ENCODE measurements around the gene ABCB9.
A peak's percentile ranks its signal among the peaks of the same experiment; 100 is the strongest.
"Not testable (repeated sequence)": the region's sequence is repeated elsewhere in the genome, so short reads cannot be mapped to it uniquely, and the experiment has no call there.

ABCB9 gene

GRCh38 chr12:122937622-122938091 lies 28.6 kb downstream of the ABCB9 start:
- no peak for DNase-seq (ENCODE audit: low spot score)

- DNase-seq (ENCODE audit: low spot score) = no peak
Measured at GRCh38 chr12:122935318-122935717, 30.9 kb downstream of the ABCB9 start.

- DNase-seq (ENCODE audit: low spot score) = no peak
Measured at GRCh38 chr12:122934722-122935121, 31.5 kb downstream of the ABCB9 start.

GRCh38 chr12:122932207-122932606 lies 34.1 kb downstream of the ABCB9 start:
- DNase-seq (ENCODE audit: low spot score) = no peak

- DNase-seq (ENCODE audit: low spot score) = no peak
Measured at GRCh38 chr12:122929812-122930211, 36.5 kb downstream of the ABCB9 start.

GRCh38 chr12:122929148-122929538 lies 37.1 kb downstream of the ABCB9 start:
- DNase-seq (ENCODE audit: low spot score) = no peak

- no peak for DNase-seq (ENCODE audit: low spot score)
Measured at GRCh38 chr12:122928404-122929147, 37.7 kb downstream of the ABCB9 start.

- no peak for DNase-seq (ENCODE audit: low spot score)
Measured at GRCh38 chr12:122927756-122928403, 38.4 kb downstream of the ABCB9 start.

GRCh38 chr12:122921917-122922316 lies 44.3 kb downstream of the ABCB9 start:
- DNase-seq (ENCODE audit: low spot score) = no peak

- no peak for DNase-seq (ENCODE audit: low spot score)
Measured at GRCh38 chr12:122920687-122921086, 45.6 kb downstream of the ABCB9 start.

GRCh38 chr12:122918827-122919226 lies 47.4 kb downstream of the ABCB9 start:
- no peak for DNase-seq (ENCODE audit: low spot score)

GRCh38 chr12:122917507-122918121 lies 48.6 kb downstream of the ABCB9 start:
- DNase-seq (ENCODE audit: low spot score) = peak; percentile 63

- DNase-seq (ENCODE audit: low spot score) = no peak
Measured at GRCh38 chr12:122909442-122910288, 56.6 kb downstream of the ABCB9 start.

- DNase-seq (ENCODE audit: low spot score) = no peak
Measured at GRCh38 chr12:122908915-122909314, 57.3 kb downstream of the ABCB9 start.

GRCh38 chr12:122905258-122905657 lies 61.0 kb downstream of the ABCB9 start:
- not testable (repeated sequence) for DNase-seq (ENCODE audit: low spot score)

GRCh38 chr12:122903693-122904034 lies 62.6 kb downstream of the ABCB9 start:
- no peak for DNase-seq (ENCODE audit: low spot score)

GRCh38 chr12:122902854-122903692 lies 63.2 kb downstream of the ABCB9 start:
- no peak for DNase-seq (ENCODE audit: low spot score)

GRCh38 chr12:122899887-122900286 lies 66.4 kb downstream of the ABCB9 start:
- DNase-seq (ENCODE audit: low spot score) = no peak

- no peak for DNase-seq (ENCODE audit: low spot score)
Measured at GRCh38 chr12:122896662-122897061, 69.6 kb downstream of the ABCB9 start.

GRCh38 chr12:122895704-122896636 lies 70.3 kb downstream of the ABCB9 start, which contains the start of gene VPS37B:
VPS37B (minus strand) TSS chr12:122896124; CDS start chr12:122896062, 62 bp downstream.
- peak; percentile 73 for DNase-seq (ENCODE audit: low spot score)
